Lower lobe of right lung (tissue), 2 donors: ENCODE data around the gene TMX1. TPM values are rescaled to one million over a fixed set of nuclear protein-coding genes. Genes with fewer than 3 reads are reported as not detected.

Source experiments
- ATAC-seq, 2 donors: fragments of 200-7000 bp; cut with Tn5 transposase; one replicate each; pipeline ENCODE4 v1.9.1; 2020 to 2022; ENCODE audit warnings: mild to moderate bottlenecking in 2 of 2, moderate library complexity in 2 of 2
- DNase-seq: peaks from one replicate; pipeline ENCODE4 v3.0.0-alpha.2; 2020
- H3K27ac ChIP-seq: fragments of 200-600 bp; one replicate; pipeline ENCODE4 v1.8.0; 2022
- H3K27me3 ChIP-seq: fragments of 200-600 bp; one replicate; pipeline ENCODE4 v1.8.0; 2022; ENCODE audit warnings: low read depth
- H3K36me3 ChIP-seq: fragments of 200-600 bp; one replicate; pipeline ENCODE4 v1.8.0; 2022; ENCODE audit warnings: mild to moderate bottlenecking
- H3K4me1 ChIP-seq: fragments of 200-600 bp; one replicate; pipeline ENCODE4 v1.8.0; 2022
- H3K4me3 ChIP-seq: fragments of 200-600 bp; one replicate; pipeline ENCODE4 v1.8.0; 2022; ENCODE audit warnings: mild to moderate bottlenecking
- H3K9me3 ChIP-seq: fragments of 200-600 bp; one replicate; pipeline ENCODE4 v1.8.0; 2022
- intact Hi-C: fragments of 100-400 bp; cut with DNase I; formaldehyde crosslinking; loops from one replicate; pipeline ENCODE4 v1.11.0; 2022
- total RNA-seq: library from RNA; stranded (reverse); fragmentation: NEBNext Ultra II Directional; extraction: Animal tissue kit (Norgen Biotek cat#: 25700); gene quantifications from one replicate; pipeline ENCODE4 v1.2.1, GENCODE V29; 2021
- TF ChIP-seq, protein P1 (sequence below): fragments of 200-600 bp; IDR thresholded peaks from one replicate; pipeline ENCODE4 v1.8.0; 2022; ENCODE audit warnings: antibody characterized with exemption, mild to moderate bottlenecking
- donor health status: DM: no; HTN: yes; CAD: no; lungs with severe emphysema.

TMX1 gene
- total RNA-seq, 1 donor from 2014 or later = 34.6 TPM

- Histone ChIP-seq H3K4me3 (no peak overlapping the region), H3K27ac (no peak overlapping the region), H3K9me3 (no peaks in the 10 kb centered on the region), H3K27me3 (no peaks in the 10 kb centered on the region), H3K36me3 (peaks cover 38% of the 10 kb centered on the region), H3K4me1 (no peaks in the 10 kb centered on the region)
- ATAC-seq = no peak
- TF ChIP-seq, protein P1, sequence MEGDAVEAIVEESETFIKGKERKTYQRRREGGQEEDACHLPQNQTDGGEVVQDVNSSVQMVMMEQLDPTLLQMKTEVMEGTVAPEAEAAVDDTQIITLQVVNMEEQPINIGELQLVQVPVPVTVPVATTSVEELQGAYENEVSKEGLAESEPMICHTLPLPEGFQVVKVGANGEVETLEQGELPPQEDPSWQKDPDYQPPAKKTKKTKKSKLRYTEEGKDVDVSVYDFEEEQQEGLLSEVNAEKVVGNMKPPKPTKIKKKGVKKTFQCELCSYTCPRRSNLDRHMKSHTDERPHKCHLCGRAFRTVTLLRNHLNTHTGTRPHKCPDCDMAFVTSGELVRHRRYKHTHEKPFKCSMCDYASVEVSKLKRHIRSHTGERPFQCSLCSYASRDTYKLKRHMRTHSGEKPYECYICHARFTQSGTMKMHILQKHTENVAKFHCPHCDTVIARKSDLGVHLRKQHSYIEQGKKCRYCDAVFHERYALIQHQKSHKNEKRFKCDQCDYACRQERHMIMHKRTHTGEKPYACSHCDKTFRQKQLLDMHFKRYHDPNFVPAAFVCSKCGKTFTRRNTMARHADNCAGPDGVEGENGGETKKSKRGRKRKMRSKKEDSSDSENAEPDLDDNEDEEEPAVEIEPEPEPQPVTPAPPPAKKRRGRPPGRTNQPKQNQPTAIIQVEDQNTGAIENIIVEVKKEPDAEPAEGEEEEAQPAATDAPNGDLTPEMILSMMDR = no peak
- no peak for DNase-seq
- intact Hi-C loops = no loop called here
Measured at GRCh38 chr14:51258788-51259187, 18.7 kb downstream of the TMX1 start.

DNA sequence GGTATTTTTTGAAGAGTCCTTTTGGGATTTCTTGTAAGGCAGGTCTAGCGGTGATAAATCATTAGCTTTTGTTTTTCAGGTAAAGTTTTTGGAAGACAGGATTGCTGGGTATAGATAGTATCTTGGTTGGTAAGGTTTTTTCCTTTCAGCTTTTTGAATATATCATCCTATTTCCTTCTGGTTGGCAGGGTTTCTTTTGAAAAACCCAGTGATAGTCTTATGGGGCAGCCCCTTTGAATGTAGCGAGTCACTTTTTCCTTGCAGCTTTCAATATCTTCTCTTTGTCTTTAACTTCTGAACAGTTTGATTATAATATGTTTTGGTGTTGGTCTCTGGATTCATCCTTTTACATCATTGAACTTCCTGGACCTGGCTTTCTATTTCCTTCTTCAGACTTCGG, 20.2 kb downstream of the TMX1 start:
- Histone ChIP-seq H3K9me3 (no peaks in the 10 kb centered on the region), H3K4me1 (no peaks in the 10 kb centered on the region), H3K27ac (no peak overlapping the region), H3K36me3 (peaks cover 23% of the 10 kb centered on the region), H3K4me3 (no peak overlapping the region), H3K27me3 (no peaks in the 10 kb centered on the region)
- TF ChIP-seq, protein P1 = no peak
- intact Hi-C loops = no loop called here
- ATAC-seq (no peak), DNase-seq (no peak)

DNA sequence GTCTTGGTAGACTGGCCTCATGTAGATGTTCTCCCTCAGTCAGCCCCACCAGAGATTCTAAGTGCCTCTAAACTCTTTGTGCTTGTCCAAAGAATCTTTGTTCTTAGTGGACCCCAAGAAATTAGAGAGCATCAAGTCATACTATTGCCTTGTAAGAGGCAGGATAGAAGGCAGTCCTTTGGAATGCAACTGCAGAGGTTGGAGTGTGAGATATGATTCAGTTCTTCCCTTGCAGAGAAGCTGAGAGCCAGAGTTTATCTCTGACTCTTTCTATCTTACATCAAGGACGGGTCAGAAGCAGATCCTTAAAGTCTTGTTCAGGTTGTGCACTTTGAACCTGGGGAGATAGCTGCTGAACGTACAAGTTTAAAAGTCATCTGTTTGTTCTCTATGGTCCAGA, 21.1 kb downstream of the TMX1 start:
- Histone ChIP-seq H3K36me3 (peaks cover 14% of the 10 kb centered on the region), H3K4me3 (no peak overlapping the region), H3K27me3 (no peaks in the 10 kb centered on the region), H3K27ac (no peak overlapping the region), H3K4me1 (no peaks in the 10 kb centered on the region), H3K9me3 (no peaks in the 10 kb centered on the region)
- DNase-seq (no peak), ATAC-seq (no peak)
- TF ChIP-seq, protein P1 = no peak
- intact Hi-C loops = no loop called here

DNA sequence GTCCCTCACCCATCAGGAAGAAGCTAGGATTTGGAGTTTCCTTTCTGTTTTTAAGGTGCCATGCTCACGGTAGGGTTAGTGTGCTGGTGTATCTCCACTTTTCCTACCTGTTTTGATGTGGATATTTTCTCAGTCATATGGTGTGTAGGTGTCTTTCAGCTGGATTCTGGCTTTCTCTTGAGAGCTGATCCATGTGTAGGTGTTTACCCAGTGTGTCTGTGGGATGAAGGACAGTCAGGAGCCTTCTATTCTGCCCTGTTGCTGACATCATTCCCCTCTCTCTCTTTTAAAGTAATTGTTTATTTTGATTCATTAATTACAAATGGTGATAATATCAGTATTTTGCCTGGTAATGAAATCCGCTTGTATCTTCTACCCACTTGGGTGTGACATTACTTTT, 22.8 kb downstream of the TMX1 start:
- H3K4me3 ChIP-seq = no peak overlapping the region
- intact Hi-C loops = no loop called here
- H3K27ac ChIP-seq = no peak overlapping the region
- TF ChIP-seq, protein P1 = no peak
- H3K36me3 ChIP-seq = no peaks in the 10 kb centered on the region
- ATAC-seq (no peak), DNase-seq (no peak)
- no peaks in the 10 kb centered on the region for H3K27me3 ChIP-seq
- H3K4me1 ChIP-seq = no peaks in the 10 kb centered on the region
- H3K9me3 ChIP-seq = no peaks in the 10 kb centered on the region

DNA sequence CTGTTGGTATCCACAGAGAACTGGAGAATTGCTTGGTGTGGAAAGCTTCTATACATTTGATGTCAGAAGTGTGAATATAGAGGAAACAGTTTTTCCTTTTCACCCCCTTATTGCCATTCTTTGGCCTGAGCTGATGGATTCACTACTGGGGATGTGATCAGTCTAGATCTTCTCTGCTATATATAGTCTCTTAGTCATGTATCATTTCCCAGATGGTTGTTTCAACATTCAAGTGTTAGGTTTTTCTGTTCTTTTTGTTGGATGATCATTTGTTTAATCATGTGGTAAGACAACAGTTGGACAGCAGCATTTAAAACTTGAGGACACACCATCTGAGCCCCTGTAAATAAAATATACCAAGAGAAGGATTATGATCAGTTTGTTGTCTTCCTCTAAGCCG, 29.6 kb downstream of the TMX1 start:
- TF ChIP-seq, protein P1 = no peak
- DNase-seq = no peak
- Histone ChIP-seq H3K27me3 (no peaks in the 10 kb centered on the region), H3K36me3 (no peaks in the 10 kb centered on the region), H3K9me3 (no peaks in the 10 kb centered on the region), H3K4me1 (no peaks in the 10 kb centered on the region), H3K27ac (no peak overlapping the region), H3K4me3 (no peak overlapping the region)
- intact Hi-C loops = no loop called here
- no peak for ATAC-seq

GRCh38 chr14:51276605-51277004, 36.6 kb downstream of the TMX1 start:
- Histone ChIP-seq H3K27ac (no peak overlapping the region), H3K4me3 (no peak overlapping the region), H3K36me3 (no peaks in the 10 kb centered on the region), H3K27me3 (no peaks in the 10 kb centered on the region), H3K4me1 (no peaks in the 10 kb centered on the region), H3K9me3 (no peaks in the 10 kb centered on the region)
- TF ChIP-seq, protein P1 = no peak
- ATAC-seq (no peak), DNase-seq (no peak)
- intact Hi-C loops = no loop called here
